KBM-7 (cell line): ENCODE data around the gene KIAA0930.
"Not testable (repeated sequence)": the region's sequence is repeated elsewhere in the genome, so short reads cannot be mapped to it uniquely, and the experiment has no call there.

Source experiments
- DNase-seq: peaks from one replicate; pipeline ENCODE4 v3.0.0-alpha.2; 2015
- in situ Hi-C: fragments of 300-500 bp; cut with MboI; formaldehyde crosslinking; loops from 2 replicates; pipeline ENCODE4 v1.14.3; 2020; ENCODE audit warnings: low sequenced_read_pairs, low pct_unique_long_range_greater_than_20kb, mixed read lengths

The KIAA0930 gene

GRCh38 chr22:45240810-45241631, at the start of gene KIAA0930:
TSS of gene KIAA0930 (minus strand) at chr22:45240894. CDS start at chr22:45240703, 191 bp downstream.
- in situ Hi-C loops: no loop called here
- DNase-seq: peak; percentile 60

- DNase-seq: no peak
- in situ Hi-C loops: no loop called here
Measured at GRCh38 chr22:45286854-45287551, 46.3 kb upstream of the KIAA0930 start.

GRCh38 chr22:45285263-45286058, 44.8 kb upstream of the KIAA0930 start:
- DNase-seq: no peak
- in situ Hi-C loops: no loop called here

GRCh38 chr22:45284705-45285262, 44.1 kb upstream of the KIAA0930 start, which contains the start of gene UPK3A:
TSS of gene UPK3A (plus strand) at chr22:45284949. CDS start at chr22:45285014, 65 bp downstream.
- DNase-seq: no peak
- in situ Hi-C loops: no loop called here

- DNase-seq: no peak
- in situ Hi-C loops: no loop called here
Measured at GRCh38 chr22:45281010-45281409, 40.3 kb upstream of the KIAA0930 start.

- in situ Hi-C loops: no loop called here
- DNase-seq: no peak
Measured at GRCh38 chr22:45280587-45280980, 39.9 kb upstream of the KIAA0930 start.

- DNase-seq: no peak
- in situ Hi-C loops: no loop called here
Measured at GRCh38 chr22:45278125-45278524, 37.4 kb upstream of the KIAA0930 start.

GRCh38 chr22:45277720-45278119, 37.0 kb upstream of the KIAA0930 start:
- DNase-seq, in situ Hi-C loops: not testable (repeated sequence)

GRCh38 chr22:45276507-45277105, 35.9 kb upstream of the KIAA0930 start:
- in situ Hi-C loops: no loop called here
- DNase-seq: no peak

GRCh38 chr22:45273452-45274075, 32.9 kb upstream of the KIAA0930 start:
- in situ Hi-C loops: no loop called here
- DNase-seq: no peak

- in situ Hi-C loops: no loop called here
- DNase-seq: no peak
Measured at GRCh38 chr22:45272498-45272897, 31.8 kb upstream of the KIAA0930 start.

GRCh38 chr22:45271667-45272201, 31.0 kb upstream of the KIAA0930 start:
- no peak for DNase-seq
- in situ Hi-C loops: no loop called here

GRCh38 chr22:45270095-45271020, 29.7 kb upstream of the KIAA0930 start:
- DNase-seq: peak; percentile 32
- in situ Hi-C loops: no loop called here

GRCh38 chr22:45268958-45269844, 28.5 kb upstream of the KIAA0930 start:
- DNase-seq: peak; percentile 76
- in situ Hi-C loops: no loop called here

- in situ Hi-C loops: no loop called here
- no peak for DNase-seq
Measured at GRCh38 chr22:45268167-45268957, 27.7 kb upstream of the KIAA0930 start.

GRCh38 chr22:45265535-45265934, 24.8 kb upstream of the KIAA0930 start:
- in situ Hi-C loops: no loop called here
- DNase-seq: no peak
